DMS53 (cell line): ENCODE data around the gene CREB5.
A peak's percentile ranks its signal among the peaks of the same experiment; 100 is the strongest.

Experiments used
- DNase-seq: peaks from one replicate; lab custom pipeline; 2025; lab: John Stamatoyannopoulos, UW

CREB5 gene

DNA sequence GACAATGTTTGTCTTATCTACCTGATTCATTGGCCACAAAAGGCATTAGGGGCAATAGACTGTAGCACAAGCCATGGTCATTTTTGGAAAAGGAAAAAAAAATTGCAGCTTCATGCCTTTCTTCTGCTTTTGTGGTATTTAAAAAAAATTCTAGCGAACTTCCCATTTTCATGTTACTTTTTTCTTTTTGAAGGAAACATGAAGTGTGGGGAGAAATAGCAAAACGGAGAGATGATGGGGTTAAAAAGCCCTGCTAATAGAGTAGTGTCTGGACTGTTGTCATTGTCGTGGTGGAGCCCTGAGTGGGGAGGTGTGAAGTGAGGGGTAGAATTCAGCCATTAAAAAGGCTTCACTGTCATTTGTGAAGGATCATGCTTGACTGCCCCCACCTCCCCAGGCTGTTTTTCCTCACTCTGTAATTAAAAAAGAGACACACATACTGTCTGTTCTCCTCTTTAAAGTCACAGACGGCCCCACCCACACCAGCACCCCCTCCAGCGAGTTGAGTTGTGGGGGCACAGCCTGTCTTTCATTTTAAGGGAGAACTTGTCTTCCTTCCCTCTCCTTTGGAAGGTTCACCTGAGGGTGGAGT is 272.4 kb downstream of the CREB5 start:
- DNase-seq, result peak; percentile 42

GRCh38 chr7:28685242-28685643 is 272.9 kb downstream of the CREB5 start:
- DNase-seq, result no peak

- peak; percentile 99 for DNase-seq
Observed at GRCh38 chr7:28685644-28686417, 273.5 kb downstream of the CREB5 start.

GRCh38 chr7:28686418-28686800 is 274.1 kb downstream of the CREB5 start:
- DNase-seq, result peak; percentile 88

GRCh38 chr7:28687537-28687936 is 275.2 kb downstream of the CREB5 start:
- peak; percentile 34 for DNase-seq

DNA sequence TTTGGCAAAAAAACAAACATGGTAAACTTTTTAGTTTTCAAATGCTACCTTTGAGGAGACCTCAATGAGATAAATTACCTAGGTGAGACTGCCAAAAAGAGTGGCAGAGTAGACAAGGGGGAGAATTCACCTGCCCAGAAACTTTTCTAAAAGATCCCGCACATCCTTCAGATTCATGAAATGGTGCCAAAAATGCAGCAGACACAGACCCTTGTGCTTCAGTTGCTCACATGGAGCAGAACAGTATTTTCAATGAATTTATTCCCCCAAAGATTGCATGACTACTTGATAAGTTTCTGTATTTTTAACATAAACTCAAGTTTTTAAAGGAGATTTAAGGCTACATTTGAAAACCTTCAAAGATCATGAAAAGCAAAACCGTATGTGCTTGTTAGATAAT is 275.9 kb downstream of the CREB5 start:
- no peak for DNase-seq

GRCh38 chr7:28688651-28689050 is 276.3 kb downstream of the CREB5 start:
- DNase-seq, result peak; percentile 27

DNA sequence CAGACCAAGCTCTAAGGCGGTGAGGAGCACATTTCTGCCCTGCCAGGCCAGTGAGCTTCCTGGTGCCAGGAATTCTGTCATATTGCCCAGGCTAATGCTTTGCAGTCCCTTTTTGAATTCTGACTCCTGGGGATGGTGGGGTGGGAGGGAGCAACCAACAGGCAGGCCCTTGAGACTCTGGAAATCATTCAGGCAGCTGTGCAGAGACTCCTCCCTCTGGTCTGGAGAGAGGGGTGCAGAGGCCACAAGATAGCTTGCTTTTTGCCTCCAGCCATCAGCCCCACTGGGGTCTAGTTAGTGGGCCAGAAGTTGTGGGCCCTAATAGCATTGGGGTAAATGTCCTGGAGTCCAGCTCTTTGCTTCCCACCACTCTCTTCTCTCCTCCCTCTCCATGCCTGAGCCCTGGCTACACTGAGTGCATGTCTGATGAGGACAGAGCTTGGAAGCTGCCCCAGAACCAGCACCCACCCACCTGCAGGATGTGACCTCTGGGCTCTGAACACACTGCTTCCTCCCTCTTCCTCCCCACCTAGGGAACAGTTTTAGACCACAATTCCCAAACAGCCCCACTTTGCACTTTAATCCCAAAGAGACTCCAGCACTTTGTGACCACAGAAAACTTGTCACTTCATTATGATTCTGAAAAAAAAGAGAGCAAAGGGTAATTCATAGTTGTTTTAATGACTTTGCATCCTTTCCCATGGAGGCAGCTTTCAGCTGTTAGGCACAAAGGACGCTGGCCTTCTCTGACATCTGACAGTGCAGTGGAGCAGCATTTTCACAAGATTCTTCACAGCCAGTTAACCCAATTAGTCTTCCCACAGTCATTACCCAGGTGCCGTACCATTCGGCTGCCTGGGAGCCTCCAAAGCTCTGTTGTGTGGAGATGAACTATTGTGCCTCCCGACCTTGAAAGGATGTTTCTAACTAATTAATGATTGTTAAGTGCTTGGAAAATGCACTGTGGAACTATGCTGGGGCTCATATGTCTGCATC is 283.3 kb downstream of the CREB5 start:
- no peak for DNase-seq

DNA sequence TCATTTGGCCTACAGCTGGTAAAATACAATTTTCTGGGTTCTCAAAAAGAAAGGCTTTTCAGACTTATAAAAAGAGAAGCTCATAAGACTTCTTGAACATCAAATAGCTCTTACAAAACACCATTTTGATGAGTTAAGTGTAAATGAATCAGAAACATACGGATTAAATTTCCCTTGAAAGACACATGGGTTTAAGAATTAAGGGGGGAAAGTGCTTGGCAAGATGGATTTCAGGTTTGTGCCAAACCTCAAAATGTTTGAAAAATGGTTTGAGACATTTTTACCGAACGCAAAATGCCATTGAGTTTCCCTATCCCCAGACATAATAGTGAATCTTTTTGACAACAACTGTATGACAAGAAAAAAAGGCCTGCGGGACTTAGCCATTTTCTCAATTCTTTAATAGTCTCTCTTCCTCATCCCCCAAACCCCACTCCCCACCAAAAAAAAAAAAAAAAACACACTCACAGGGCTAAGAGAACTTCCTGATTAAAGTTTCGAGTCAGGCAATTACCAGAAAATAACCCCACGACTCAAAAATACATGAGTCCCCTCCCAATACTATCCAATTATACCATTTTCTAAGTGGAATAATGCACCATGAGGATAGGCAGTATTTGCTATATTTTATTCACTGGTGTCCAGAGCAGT is 285.7 kb downstream of the CREB5 start:
- DNase-seq, result no peak

GRCh38 chr7:28698840-28699239 is 286.5 kb downstream of the CREB5 start:
- DNase-seq, result no peak

DNA sequence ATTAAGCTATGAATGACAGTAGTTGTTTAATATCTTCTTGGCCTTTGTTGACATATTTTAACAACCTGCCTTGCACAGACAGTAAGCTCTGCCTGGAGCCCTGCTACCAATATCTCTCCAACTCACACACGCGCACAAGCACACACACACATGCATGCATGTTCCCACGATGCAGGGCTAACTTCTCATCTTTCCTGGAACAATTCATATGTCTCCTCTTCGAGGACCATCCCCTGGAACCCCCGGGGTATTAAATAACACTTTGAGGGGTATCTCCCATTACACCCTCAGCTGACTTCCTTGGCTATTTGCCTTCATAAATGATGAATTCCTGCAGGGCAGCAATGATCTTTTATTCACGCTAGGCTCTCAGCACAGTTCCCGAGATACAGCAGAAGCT is 287.8 kb downstream of the CREB5 start:
- DNase-seq, result no peak

GRCh38 chr7:28700790-28701203 is 288.5 kb downstream of the CREB5 start:
- no peak for DNase-seq

- no peak for DNase-seq
Observed at GRCh38 chr7:28701731-28702130, 289.4 kb downstream of the CREB5 start.

GRCh38 chr7:28702171-28702570 is 289.9 kb downstream of the CREB5 start:
- DNase-seq, result no peak

DNA sequence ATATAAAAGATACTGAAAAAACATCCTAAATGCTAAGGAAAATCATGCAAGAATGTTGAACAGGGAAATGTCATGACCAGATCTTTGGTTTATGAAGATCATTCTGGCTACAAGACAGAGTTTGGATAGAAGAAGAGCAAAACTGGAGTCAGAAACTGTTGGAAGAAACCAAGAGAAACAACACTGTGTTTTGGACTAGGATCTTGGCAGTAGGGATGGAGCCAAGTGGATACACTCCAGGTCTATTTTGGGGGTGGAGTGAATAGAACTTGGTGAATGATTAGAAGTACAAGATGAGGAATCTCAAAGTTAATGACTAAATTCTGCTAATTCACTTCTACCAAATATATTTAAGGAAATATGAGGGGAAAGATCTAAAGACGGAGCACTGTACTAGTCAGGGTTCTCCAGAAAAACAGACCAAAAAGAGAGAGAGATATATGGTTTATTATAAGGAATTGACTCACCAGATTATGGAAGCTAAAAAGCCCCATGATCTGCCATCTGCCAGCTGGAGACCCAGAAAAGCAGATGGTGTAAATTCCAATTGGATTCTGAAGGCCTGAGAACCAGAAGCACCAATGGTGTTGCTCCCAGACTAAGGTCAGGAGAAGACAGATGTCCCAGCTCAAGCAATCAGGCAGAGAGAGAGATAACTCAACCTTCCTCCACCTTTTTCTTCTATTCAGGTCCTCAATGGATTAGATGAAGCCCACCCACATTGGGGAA is 290.9 kb downstream of the CREB5 start:
- DNase-seq, result no peak

GRCh38 chr7:28704706-28705105 is 292.4 kb downstream of the CREB5 start:
- no peak for DNase-seq

DNA sequence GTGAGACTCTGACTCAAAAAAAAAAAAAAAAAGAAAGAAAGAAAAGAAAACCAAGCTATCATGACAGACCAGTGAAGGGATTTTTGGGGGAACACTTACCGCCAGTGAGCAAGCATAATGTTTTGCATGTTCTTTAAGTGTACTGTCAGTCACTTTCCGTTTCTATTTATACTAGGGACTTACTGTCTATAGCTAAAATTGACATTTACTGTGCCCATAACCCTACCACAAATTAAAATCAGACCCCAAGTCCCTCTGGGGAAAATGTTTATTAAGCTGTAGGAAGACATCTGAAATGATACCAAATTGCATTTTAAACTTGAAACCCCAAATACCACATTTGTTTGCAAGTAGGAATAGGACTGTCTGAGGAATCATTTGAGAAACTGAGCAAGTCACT is 293.0 kb downstream of the CREB5 start:
- no peak for DNase-seq

DNA sequence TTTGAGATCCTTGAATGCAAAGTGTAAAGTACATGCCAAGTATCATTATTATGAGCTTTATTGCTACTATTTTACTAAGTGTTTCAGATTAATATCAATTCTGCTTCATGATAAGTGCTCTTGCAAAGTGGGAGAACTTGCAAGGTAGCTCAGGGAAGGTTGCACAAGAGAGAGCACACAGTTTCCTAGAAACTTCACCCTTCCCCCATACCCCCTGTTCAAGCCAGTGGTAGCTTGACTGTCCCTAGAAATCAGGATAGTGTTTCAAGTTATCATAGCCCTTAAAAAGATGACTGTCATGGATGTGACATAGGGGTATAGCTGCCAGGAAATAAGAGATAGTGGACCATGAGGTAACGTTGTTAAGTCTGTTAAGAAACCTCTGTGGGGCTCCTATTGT is 294.3 kb downstream of the CREB5 start:
- no peak for DNase-seq

DNA sequence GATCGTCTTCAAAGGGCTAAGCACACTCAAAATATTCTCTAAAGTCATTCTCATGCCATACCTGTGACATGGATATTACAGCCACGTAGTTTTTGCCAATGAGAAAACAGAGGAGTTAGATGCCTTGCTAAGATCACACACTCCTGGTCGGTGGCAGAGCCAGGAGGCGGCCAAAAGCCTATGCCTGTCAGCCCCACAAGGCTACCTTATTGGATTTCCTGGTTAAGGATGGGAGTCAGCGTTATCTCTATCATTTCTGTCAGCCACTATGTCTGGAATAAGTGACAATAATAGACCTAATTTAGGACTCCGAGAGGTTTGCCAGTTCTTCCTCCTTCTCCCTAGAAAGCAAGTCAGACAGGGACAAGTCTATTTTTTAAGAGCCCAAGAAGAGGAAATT is 295.0 kb downstream of the CREB5 start:
- DNase-seq, result no peak

DNA sequence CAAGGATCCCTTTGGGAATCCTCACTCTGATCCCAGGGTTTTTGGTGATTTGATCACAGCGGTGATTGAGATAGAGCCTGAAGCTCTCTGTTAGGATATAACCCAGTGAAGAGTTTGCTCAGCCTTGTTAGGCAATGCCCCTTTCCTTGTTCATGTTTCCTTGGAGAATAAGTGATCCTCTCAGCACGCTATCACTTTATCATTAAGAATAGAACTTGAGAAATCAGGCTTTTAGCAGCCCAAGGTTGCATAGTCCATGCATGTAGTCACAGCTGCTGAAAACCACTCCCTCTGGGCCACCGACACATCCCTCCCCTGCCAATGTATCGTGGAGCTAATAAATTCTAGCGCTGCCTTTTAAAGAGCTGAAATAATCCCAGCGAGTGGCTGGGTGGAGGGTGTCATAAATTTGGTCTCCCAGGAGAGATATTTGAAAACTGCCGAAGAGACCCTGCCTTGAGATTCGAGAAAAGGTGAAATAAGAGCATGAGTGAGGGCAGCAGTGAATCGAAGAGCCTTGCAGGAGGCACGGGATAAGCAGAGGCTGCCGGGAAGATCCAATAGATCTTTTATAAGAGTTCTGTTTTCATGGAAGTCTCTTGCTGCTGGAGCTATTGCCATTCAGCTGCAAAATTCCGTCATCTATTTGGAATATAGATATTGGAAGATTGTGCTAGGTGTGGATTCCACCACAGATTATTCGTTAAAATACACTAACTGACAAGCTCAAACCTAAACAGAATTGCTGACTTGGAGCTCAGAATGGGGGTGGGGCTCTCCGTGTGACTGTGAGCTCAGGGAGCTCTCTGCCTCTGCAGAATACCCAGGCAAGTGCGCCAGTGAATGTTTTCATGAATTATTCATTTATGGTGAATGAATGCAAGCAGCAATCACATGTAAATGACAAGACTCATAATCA is 296.0 kb downstream of the CREB5 start:
- DNase-seq, result no peak
